Panc1 (cell line): Measurements from ENCODE around the gene GALNT18.

Experiments
- CTCF ChIP-seq: fragments of 450-650 bp; IDR thresholded peaks from 2 replicates; pipeline ENCODE4 v1.5.1; 2017; ENCODE audit warnings: mild to moderate bottlenecking
- TF ChIP-seq, protein P1 (sequence below), 2 experiments: IDR thresholded peaks; 2 replicates each; pipeline ENCODE4 v1.6.1; 2011 to 2012; ENCODE audit warnings: low read depth in 2 of 2, control low read depth in 1 of 2, low read length in 1 of 2, mild to moderate bottlenecking in 1 of 2, moderate library complexity in 1 of 2; ENCODE audit not compliant: insufficient read depth in 1 of 2

- TF ChIP-seq CTCF: no peak
- TF ChIP-seq, protein P1, sequence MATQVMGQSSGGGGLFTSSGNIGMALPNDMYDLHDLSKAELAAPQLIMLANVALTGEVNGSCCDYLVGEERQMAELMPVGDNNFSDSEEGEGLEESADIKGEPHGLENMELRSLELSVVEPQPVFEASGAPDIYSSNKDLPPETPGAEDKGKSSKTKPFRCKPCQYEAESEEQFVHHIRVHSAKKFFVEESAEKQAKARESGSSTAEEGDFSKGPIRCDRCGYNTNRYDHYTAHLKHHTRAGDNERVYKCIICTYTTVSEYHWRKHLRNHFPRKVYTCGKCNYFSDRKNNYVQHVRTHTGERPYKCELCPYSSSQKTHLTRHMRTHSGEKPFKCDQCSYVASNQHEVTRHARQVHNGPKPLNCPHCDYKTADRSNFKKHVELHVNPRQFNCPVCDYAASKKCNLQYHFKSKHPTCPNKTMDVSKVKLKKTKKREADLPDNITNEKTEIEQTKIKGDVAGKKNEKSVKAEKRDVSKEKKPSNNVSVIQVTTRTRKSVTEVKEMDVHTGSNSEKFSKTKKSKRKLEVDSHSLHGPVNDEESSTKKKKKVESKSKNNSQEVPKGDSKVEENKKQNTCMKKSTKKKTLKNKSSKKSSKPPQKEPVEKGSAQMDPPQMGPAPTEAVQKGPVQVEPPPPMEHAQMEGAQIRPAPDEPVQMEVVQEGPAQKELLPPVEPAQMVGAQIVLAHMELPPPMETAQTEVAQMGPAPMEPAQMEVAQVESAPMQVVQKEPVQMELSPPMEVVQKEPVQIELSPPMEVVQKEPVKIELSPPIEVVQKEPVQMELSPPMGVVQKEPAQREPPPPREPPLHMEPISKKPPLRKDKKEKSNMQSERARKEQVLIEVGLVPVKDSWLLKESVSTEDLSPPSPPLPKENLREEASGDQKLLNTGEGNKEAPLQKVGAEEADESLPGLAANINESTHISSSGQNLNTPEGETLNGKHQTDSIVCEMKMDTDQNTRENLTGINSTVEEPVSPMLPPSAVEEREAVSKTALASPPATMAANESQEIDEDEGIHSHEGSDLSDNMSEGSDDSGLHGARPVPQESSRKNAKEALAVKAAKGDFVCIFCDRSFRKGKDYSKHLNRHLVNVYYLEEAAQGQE (IDR thresholded peaks at IDR 0.05; ENCODE audit: insufficient read depth in 1 of 2, low read depth in 2 of 2, low read length in 1 of 2): no peak
These were observed 143.9 kb downstream of the GALNT18 start for GRCh38 chr11:11477695-11478420.
